ENCODE results near the gene CCDC51. TPM values are rescaled to one million over a fixed set of nuclear protein-coding genes. Genes with fewer than 3 reads are reported as not detected.

The CCDC51 gene
- total RNA-seq, 2 experiments from 2014 or later = 16.3 to 16.5 TPM

GRCh38 chr3:48434591-48435222 is 5.2 kb downstream of the CCDC51 start:
- H3K36me3 Mint-ChIP-seq (ENCODE audit: low read depth) = peaks cover 11% of the 10 kb centered on the region
- no peak overlapping the region for H3K27ac Mint-ChIP-seq
- H3K9me3 Mint-ChIP-seq (ENCODE audit: insufficient read depth) = no peaks in the 10 kb centered on the region
- peaks cover 2% of the 10 kb centered on the region for H3K27me3 Mint-ChIP-seq (ENCODE audit: low read depth)
- H3K4me3 Mint-ChIP-seq = no peak overlapping the region
- H3K4me1 Mint-ChIP-seq (ENCODE audit: low read depth) = peaks cover 40% of the 10 kb centered on the region
- ChIA-PET POLR2A (no interaction called here), CTCF (interaction anchor here (0.6 to 8.4 kb wide), 13 partner anchors 19 to 308 kb away, joined by 3 to 342 read pairs (median 21); partner anchors contain the start of genes ATRIP, PFKFB4 and SLC26A6)
- ATAC-seq (no peak), DNase-seq (no peak)

- Mint-ChIP-seq H3K27ac (no peak overlapping the region), H3K27me3 (ENCODE audit: low read depth) (peaks cover 2% of the 10 kb centered on the region), H3K36me3 (ENCODE audit: low read depth) (peaks cover 11% of the 10 kb centered on the region), H3K4me1 (ENCODE audit: low read depth) (peaks cover 34% of the 10 kb centered on the region), H3K9me3 (ENCODE audit: insufficient read depth) (no peaks in the 10 kb centered on the region), H3K4me3 (no peak overlapping the region)
- ChIA-PET POLR2A (interaction anchor here (0.7 kb wide), 1 partner anchor 259 kb away, joined by 3 read pairs; no protein-coding TSS in a partner anchor), CTCF (interaction anchor here (1.2 to 8.4 kb wide), 10 partner anchors 8 to 158 kb away, joined by 3 to 342 read pairs (median 8); partner anchors contain the start of gene PFKFB4)
- DNase-seq = no peak
- no peak for ATAC-seq
Observed at GRCh38 chr3:48433472-48434118, 6.3 kb downstream of the CCDC51 start.

GRCh38 chr3:48432411-48433371 is 7.2 kb downstream of the CCDC51 start:
- Mint-ChIP-seq H3K9me3 (ENCODE audit: insufficient read depth) (no peaks in the 10 kb centered on the region), H3K27ac (no peak overlapping the region), H3K27me3 (ENCODE audit: low read depth) (peaks cover 9% of the 10 kb centered on the region), H3K4me3 (no peak overlapping the region), H3K36me3 (ENCODE audit: low read depth) (peaks cover 11% of the 10 kb centered on the region), H3K4me1 (ENCODE audit: low read depth) (peaks cover 30% of the 10 kb centered on the region)
- no peak for DNase-seq
- no peak for ATAC-seq
- ChIA-PET POLR2A (interaction anchor here (1.0 kb wide), 1 partner anchor 75 kb away, joined by 3 read pairs; no protein-coding TSS in a partner anchor), CTCF (interaction anchor here (0.7 to 8.4 kb wide), 14 partner anchors 9 to 203 kb away, joined by 3 to 342 read pairs (median 4); partner anchors contain the start of genes NME6, PFKFB4 and SLC26A6)

DNA sequence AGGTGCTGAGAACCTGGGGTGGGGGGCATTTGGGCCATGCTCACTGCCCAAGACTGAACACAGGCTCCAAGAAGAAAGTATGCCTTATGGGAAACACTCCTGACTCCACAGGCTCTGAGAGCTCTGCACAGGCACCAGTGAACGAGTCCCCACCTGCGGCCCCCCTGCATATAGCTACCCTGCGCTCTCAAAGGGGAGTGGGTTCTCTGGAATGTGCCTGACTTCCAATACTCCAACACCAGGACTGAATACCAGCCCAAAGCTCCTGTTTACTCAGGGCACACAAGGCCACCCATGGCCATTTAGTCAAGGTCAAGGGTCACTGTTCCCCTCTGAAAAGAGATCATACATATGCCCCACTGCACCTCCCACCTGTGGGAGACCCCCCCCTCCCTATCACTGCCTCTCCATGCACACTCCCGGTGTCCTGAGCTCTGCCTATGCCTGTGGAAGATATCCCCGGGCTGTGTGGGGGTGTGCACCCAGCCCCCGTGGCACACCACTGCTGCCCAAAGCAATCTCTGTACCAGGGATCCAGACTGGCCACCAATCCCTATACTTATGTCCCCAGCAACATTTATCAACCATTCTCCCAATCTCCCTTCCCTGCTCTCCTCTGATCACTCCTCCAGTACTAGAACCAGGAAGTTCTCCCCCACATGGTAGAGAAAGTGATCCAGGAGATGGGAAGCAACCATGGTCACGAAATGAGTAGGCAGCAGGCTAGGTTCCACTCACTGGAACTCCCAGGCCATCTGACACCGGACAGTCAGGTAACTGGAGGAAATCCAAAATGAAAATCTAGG is 8.5 kb downstream of the CCDC51 start:
- POLR2A ChIA-PET = interaction anchor here (1.1 kb wide), 1 partner anchor 8 kb away, joined by 3 read pairs; the partner anchor contains the start of gene CCDC51
- Mint-ChIP-seq H3K27ac (no peak overlapping the region), H3K4me3 (peak overlapping the region; percentile 9)

GRCh38 chr3:48430708-48431101 is 9.2 kb downstream of the CCDC51 start:
- Mint-ChIP-seq H3K27ac (no peak overlapping the region), H3K9me3 (ENCODE audit: insufficient read depth) (no peaks in the 10 kb centered on the region), H3K27me3 (ENCODE audit: low read depth) (peaks cover 18% of the 10 kb centered on the region), H3K36me3 (ENCODE audit: low read depth) (peaks cover 11% of the 10 kb centered on the region), H3K4me1 (ENCODE audit: low read depth) (peaks cover 27% of the 10 kb centered on the region), H3K4me3 (peak overlapping the region; percentile 9)
- CTCF ChIA-PET = interaction anchor here (1.6 to 8.4 kb wide), 3 partner anchors 10 to 118 kb away, joined by 4 to 342 read pairs (median 10); partner anchors contain the start of genes CCDC51 and TMA7
- POLR2A ChIA-PET = interaction anchor here (0.7 to 1.1 kb wide), 2 partner anchors 9 to 21 kb away, joined by 3 read pairs; partner anchors contain the start of gene CCDC51
- DNase-seq = no peak
- no peak for ATAC-seq

More for the DNA sequence above, 8.5 kb downstream of the CCDC51 start:
- no peaks in the 10 kb centered on the region for H3K9me3 Mint-ChIP-seq (ENCODE audit: insufficient read depth)
- H3K4me1 Mint-ChIP-seq (ENCODE audit: low read depth) = peaks cover 27% of the 10 kb centered on the region
- no peak for DNase-seq
- peaks cover 11% of the 10 kb centered on the region for H3K36me3 Mint-ChIP-seq (ENCODE audit: low read depth)
- ATAC-seq = no peak
- CTCF ChIA-PET = interaction anchor here (1.5 to 8.4 kb wide), 3 partner anchors 9 to 127 kb away, joined by 4 to 342 read pairs (median 10); partner anchors contain the start of genes CCDC51 and TMA7
- H3K27me3 Mint-ChIP-seq (ENCODE audit: low read depth) = peaks cover 18% of the 10 kb centered on the region

GRCh38 chr3:48429960-48430707 is 9.8 kb downstream of the CCDC51 start, which contains the start of gene PLXNB1:
Gene PLXNB1 (minus strand): TSS chr3:48430086. CDS start chr3:48424611, 5,475 bp downstream.
- POLR2A ChIA-PET = interaction anchor here (0.6 to 1.1 kb wide), 3 partner anchors 9 to 21 kb away, joined by 3 read pairs; partner anchors contain the start of genes CCDC51 and TMA7
- CTCF ChIA-PET = interaction anchor here (1.6 to 8.4 kb wide), 3 partner anchors 10 to 119 kb away, joined by 4 to 342 read pairs (median 10); partner anchors contain the start of genes CCDC51 and TMA7

GRCh38 chr3:48429317-48429959 is 10.5 kb downstream of the CCDC51 start:
- Mint-ChIP-seq H3K4me1 (ENCODE audit: low read depth) (peaks cover 17% of the 10 kb centered on the region), H3K36me3 (ENCODE audit: low read depth) (peaks cover 11% of the 10 kb centered on the region), H3K9me3 (ENCODE audit: insufficient read depth) (no peaks in the 10 kb centered on the region), H3K27ac (no peak overlapping the region), H3K27me3 (ENCODE audit: low read depth) (peaks cover 18% of the 10 kb centered on the region), H3K4me3 (peak overlapping the region; percentile 71)
- DNase-seq (peak; percentile 53), ATAC-seq (peak; percentile 74)
- ChIA-PET POLR2A (interaction anchor here (0.6 kb wide), 1 partner anchor 10 kb away, joined by 3 read pairs; the partner anchor contains the start of genes CCDC51 and TMA7), CTCF (interaction anchor here (1.6 to 8.4 kb wide), 3 partner anchors 11 to 120 kb away, joined by 4 to 342 read pairs (median 10); partner anchors contain the start of genes CCDC51 and TMA7)

More at GRCh38 chr3:48429960-48430707, 9.8 kb downstream of the CCDC51 start, which contains the start of gene PLXNB1:
- H3K36me3 Mint-ChIP-seq (ENCODE audit: low read depth) = peaks cover 11% of the 10 kb centered on the region
- ATAC-seq (peak; percentile 8), DNase-seq (no peak)
- peaks cover 18% of the 10 kb centered on the region for H3K27me3 Mint-ChIP-seq (ENCODE audit: low read depth)
- peak within 1 kb of the TSS; percentile 61 for H3K27ac Mint-ChIP-seq
- peaks cover 24% of the 10 kb centered on the region for H3K4me1 Mint-ChIP-seq (ENCODE audit: low read depth)
- H3K9me3 Mint-ChIP-seq (ENCODE audit: insufficient read depth) = no peaks in the 10 kb centered on the region
- peak within 1 kb of the TSS; percentile 71 for H3K4me3 Mint-ChIP-seq

GRCh38 chr3:48428572-48429316 is 11.2 kb downstream of the CCDC51 start:
- H3K4me3 Mint-ChIP-seq = peak overlapping the region; percentile 7
- H3K36me3 Mint-ChIP-seq (ENCODE audit: low read depth) = peaks cover 7% of the 10 kb centered on the region
- ATAC-seq (peak; percentile 57), DNase-seq (no peak)
- ChIA-PET POLR2A (interaction anchor here (1.0 kb wide), 1 partner anchor 16 kb away, joined by 3 read pairs; no protein-coding TSS in a partner anchor), CTCF (no interaction called here)
- no peak overlapping the region for H3K27ac Mint-ChIP-seq
- peaks cover 18% of the 10 kb centered on the region for H3K27me3 Mint-ChIP-seq (ENCODE audit: low read depth)
- peaks cover 13% of the 10 kb centered on the region for H3K4me1 Mint-ChIP-seq (ENCODE audit: low read depth)
- no peaks in the 10 kb centered on the region for H3K9me3 Mint-ChIP-seq (ENCODE audit: insufficient read depth)

DNA sequence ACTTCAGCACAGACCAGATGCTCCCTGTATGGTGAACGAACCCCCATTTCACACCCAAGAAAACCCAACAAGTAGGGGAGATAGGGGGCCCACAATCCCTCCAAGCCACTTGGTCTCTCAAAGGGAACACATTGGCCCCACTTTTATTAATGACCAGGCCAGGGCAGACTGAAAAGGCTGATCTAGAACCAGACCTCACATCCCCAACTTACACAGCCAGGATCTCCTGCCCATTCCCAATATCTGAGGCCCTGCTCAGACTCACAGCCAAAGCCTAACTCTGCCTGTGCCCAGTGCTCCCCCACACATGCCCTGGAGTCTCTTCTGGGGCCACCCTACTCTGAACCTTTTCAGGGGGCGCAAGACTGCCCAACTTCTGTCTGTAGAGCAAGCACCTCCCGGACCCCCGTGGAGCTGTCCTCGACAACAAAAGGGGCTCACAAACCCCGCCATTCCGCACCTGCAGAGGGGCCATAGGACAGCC is 11.8 kb downstream of the CCDC51 start:
- H3K27ac Mint-ChIP-seq = no peak overlapping the region
- H3K4me3 Mint-ChIP-seq = peak overlapping the region; percentile 7
- peaks cover 18% of the 10 kb centered on the region for H3K27me3 Mint-ChIP-seq (ENCODE audit: low read depth)
- POLR2A ChIA-PET = interaction anchor here (1.0 to 1.3 kb wide), 2 partner anchors 11 to 16 kb away, joined by 3 read pairs; partner anchors contain the start of gene CCDC51
- no peak for ATAC-seq
- DNase-seq = no peak
- H3K36me3 Mint-ChIP-seq (ENCODE audit: low read depth) = peaks cover 7% of the 10 kb centered on the region
- no peaks in the 10 kb centered on the region for H3K9me3 Mint-ChIP-seq (ENCODE audit: insufficient read depth)
- CTCF ChIA-PET = interaction anchor here (6.0 kb wide), 1 partner anchor 8 kb away, joined by 59 read pairs; no protein-coding TSS in a partner anchor
- peaks cover 13% of the 10 kb centered on the region for H3K4me1 Mint-ChIP-seq (ENCODE audit: low read depth)

All from activated CD8-positive, alpha-beta T cell treated with anti-CD3 and anti-CD28 coated beads, Interleukin-2, amount 10 ng/mL, durations not matched to agents 7 days and 5 days (primary cell).